ENCODE results near the gene STAMBP. TPM values are rescaled to one million over a fixed set of nuclear protein-coding genes. Genes with fewer than 3 reads are reported as not detected.
A peak's percentile ranks its signal among the peaks of the same experiment; 100 is the strongest.

The STAMBP gene
- total and polyA plus RNA-seq, 2 of the 4 experiments (the other 2 are of a cell fraction), result 29.7 to 38.7 TPM

- peaks cover 23% of the 10 kb centered on the region for H4K20me1 ChIP-seq (ENCODE audit: insufficient read depth, low read length)
- in situ Hi-C loops (cut with MboI; ENCODE audit: low sequenced_read_pairs) (loop anchor here (10.0 kb wide), 1 partner anchor 224 kb away; the partner anchor contains the start of gene BOLA3), dilution Hi-C loops (cut with HindIII; ENCODE audit: low sequenced_read_pairs, unreplicated experiment) (no loop called here), intact Hi-C loops (cut with micrococcal nuclease) (loop anchor here (1.0 to 10.0 kb wide), 2 partner anchors 226 to 474 kb away; partner anchors contain the start of gene BOLA3)
- H3K23ac ChIP-seq (ENCODE audit: low read depth, low read length), result no peak overlapping the region
- no peak overlapping the region for H2BK20ac ChIP-seq (ENCODE audit: low read depth, low read length)
- no peaks in the 10 kb centered on the region for H3K4me1 ChIP-seq (ENCODE audit: control insufficient read depth, insufficient read depth, low read length)
- H3K36me3 ChIP-seq (ENCODE audit: control insufficient read depth, insufficient read depth, low read length), result peaks cover 33% of the 10 kb centered on the region
- no peak overlapping the region for H4K8ac ChIP-seq (ENCODE audit: low read depth in 2 of 2, low read length in 2 of 2)
- no peak overlapping the region for H3K4ac ChIP-seq (ENCODE audit: low read depth, low read length)
- H2AK9ac ChIP-seq (replicated peaks; ENCODE audit: low read depth, low read length, poor library complexity), result no peak overlapping the region
- 0% methylated on average over 1 of the region's 12 CpGs; no CpG with 5 or more reads in 1 of the 2 experiments for WGBS, 2 experiments (ENCODE audit: extremely low coverage in 2 of 2, insufficient read length in 1 of 2)
- H3K9me1 ChIP-seq (ENCODE audit: insufficient read depth, low read length), result peaks cover 1% of the 10 kb centered on the region
- no peaks in the 10 kb centered on the region for H3K27me3 ChIP-seq (ENCODE audit: control insufficient read depth, insufficient read depth, low read length)
- TF ChIP-seq SMC3 (IDR thresholded peaks at IDR 0.05; ENCODE audit: low read depth, low read length), result peak; percentile 58
- peak; percentile 60 for TF ChIP-seq CTCF (conservative IDR thresholded peaks at IDR 0.05; ENCODE audit: low read depth, low read length)
- no peak for TF ChIP-seq BHLHE40 (IDR thresholded peaks at IDR 0.05; ENCODE audit: low read depth, low read length)
- no peak for TF ChIP-seq ELK1 (IDR thresholded peaks at IDR 0.05; ENCODE audit: borderline replicate concordance, low read depth, low read length)
- TF ChIP-seq USF2 (IDR thresholded peaks at IDR 0.05; ENCODE audit: low read depth, low read length), result no peak
- TF ChIP-seq CHD1 (IDR thresholded peaks at IDR 0.05; ENCODE audit: low read depth, low read length), result no peak
- no peak for TF ChIP-seq MXI1 (IDR thresholded peaks at IDR 0.05; ENCODE audit: borderline replicate concordance, low read depth, low read length)
- peak; percentile 61 for TF ChIP-seq RAD21 (IDR thresholded peaks at IDR 0.05; ENCODE audit: low read length)
- TF ChIP-seq POLR2A (IDR thresholded peaks at IDR 0.05; ENCODE audit: low read depth, low read length), result no peak
- BruUV-seq (replicated peaks), result no TSS peak
- peaks cover 0 to 1% of the 10 kb centered on the region in 2 experiments; a peak in 1 of 4 replicates for H3K79me1 ChIP-seq (ENCODE audit: low read depth in 1 of 2, low read length in 2 of 2)
- no peaks in the 10 kb centered on the region for H3K9me3 ChIP-seq (ENCODE audit: control insufficient read depth, insufficient read depth, low read length)
- no peak overlapping the region for H2BK5ac ChIP-seq (ENCODE audit: low read depth, low read length, poor library complexity, severe bottlenecking)
- no peak overlapping the region for H3K18ac ChIP-seq (ENCODE audit: low read depth, low read length)
- ChIA-PET POLR2A (ENCODE audit: unreplicated experiment) (no interaction called here), CTCF (interaction anchor here (0.6 to 1.5 kb wide), 3 partner anchors 9 to 59 kb away, joined by 4 to 6 read pairs (median 4); no protein-coding TSS in a partner anchor)
- ATAC-seq (ENCODE audit: low read depth) (peak; percentile 77), DNase-seq (peak; percentile 38)
- no peak overlapping the region for H2AK5ac ChIP-seq (ENCODE audit: low read depth, low read length)
- H4K5ac ChIP-seq (ENCODE audit: low read depth, low read length), result no peak overlapping the region
- peak overlapping the region; percentile 75 for H2AFZ ChIP-seq (replicated peaks; ENCODE audit: low read length, poor library complexity)
- H2BK120ac ChIP-seq (ENCODE audit: low read depth, low read length), result no peak overlapping the region
- no peak overlapping the region for H3K14ac ChIP-seq (replicated peaks; ENCODE audit: low read depth, low read length)
- H3K4me2 ChIP-seq (ENCODE audit: low read depth, low read length), result no peak overlapping the region
- no peak overlapping the region for H3K4me3 ChIP-seq (ENCODE audit: insufficient read depth, low read depth, low read length)
- H3K56ac ChIP-seq (ENCODE audit: extremely low read depth, insufficient read depth, low read length), result no peak overlapping the region
- H3K9ac ChIP-seq (ENCODE audit: low read depth, low read length), result no peak overlapping the region
- no peak overlapping the region for H4K91ac ChIP-seq (ENCODE audit: insufficient read depth, low read depth, low read length)
- no peak overlapping the region for H2BK15ac ChIP-seq (ENCODE audit: low read depth, low read length)
- no peak overlapping the region for H3K27ac ChIP-seq (ENCODE audit: insufficient read depth, low read length)
Measured at GRCh38 chr2:73920577-73921545, 92.1 kb downstream of the STAMBP start.

All from IMR-90 (cell line).